NCI-H526 (cell line): ENCODE results near the gene ARHGAP10.
A peak's percentile ranks its signal among the peaks of the same experiment; 100 is the strongest.

Experiments
- DNase-seq, 2 experiments: peaks; one replicate each; lab custom pipeline; 2025; lab: John Stamatoyannopoulos, UW

The ARHGAP10 gene

GRCh38 chr4:147825451-147826287, 93.8 kb downstream of the ARHGAP10 start:
- DNase-seq: no peak

DNA sequence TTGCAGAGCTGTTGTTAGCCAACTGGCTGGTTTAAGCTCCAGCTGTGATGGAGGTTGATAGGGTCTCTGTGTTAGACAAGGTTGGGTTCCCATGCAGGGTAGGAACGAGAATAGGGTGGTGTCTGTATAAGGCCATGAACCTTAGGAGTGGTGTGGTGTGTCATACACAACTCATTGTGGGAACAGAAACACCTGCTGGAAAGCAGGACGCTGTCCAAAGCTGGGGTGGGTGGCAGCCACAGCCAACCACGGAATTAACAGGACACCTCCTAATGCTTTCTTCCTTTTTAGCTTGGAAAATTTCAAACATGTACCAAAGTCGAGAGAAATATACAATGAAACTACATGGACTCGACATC, 94.4 kb downstream of the ARHGAP10 start:
- no peak for DNase-seq

- no peak for DNase-seq
Measured at GRCh38 chr4:147828331-147828905, 96.5 kb downstream of the ARHGAP10 start.

GRCh38 chr4:147829401-147830101, 97.7 kb downstream of the ARHGAP10 start:
- DNase-seq: no peak

DNA sequence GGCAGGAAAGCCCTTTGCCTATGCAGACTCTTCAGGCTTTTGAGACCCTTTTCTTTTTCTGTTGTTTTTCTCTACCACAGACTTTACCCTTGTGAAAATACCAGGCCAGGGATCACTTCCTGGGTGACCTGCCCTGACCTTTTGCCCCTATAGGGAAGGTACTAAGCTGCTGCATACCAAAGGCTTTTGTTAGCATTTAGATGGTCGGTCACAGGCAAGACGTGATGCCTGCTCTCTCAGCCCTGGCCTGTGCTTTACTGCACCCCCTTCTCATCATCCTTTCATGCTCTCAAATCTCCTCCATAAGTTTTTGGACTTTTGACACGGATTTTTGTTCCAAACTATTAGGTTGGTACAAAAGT, 98.2 kb downstream of the ARHGAP10 start:
- DNase-seq: no peak

- DNase-seq: no peak
Measured at GRCh38 chr4:147830987-147831386, 99.1 kb downstream of the ARHGAP10 start.

- DNase-seq: no peak
Measured at GRCh38 chr4:147831551-147832171, 99.8 kb downstream of the ARHGAP10 start.

GRCh38 chr4:147833254-147833653, 101.4 kb downstream of the ARHGAP10 start:
- no peak for DNase-seq

DNA sequence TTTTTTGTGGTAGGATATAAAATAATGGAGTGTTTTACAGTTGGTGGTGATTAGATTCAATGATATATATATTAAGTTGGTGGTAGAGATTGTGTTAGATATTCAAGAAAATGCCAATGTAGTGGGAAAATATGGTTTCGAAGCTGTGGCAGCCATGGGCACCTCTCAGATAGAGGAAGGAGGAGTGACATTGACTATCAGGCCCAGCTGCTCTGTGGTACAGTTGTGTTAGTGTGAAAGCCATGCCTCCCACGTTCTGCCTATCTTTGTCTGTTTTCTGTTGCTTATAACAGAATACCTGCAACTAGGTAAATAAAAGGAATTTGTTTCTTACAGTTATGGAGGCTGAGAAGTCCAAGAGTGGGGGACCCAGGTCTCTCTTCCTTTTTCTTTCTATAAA, 101.9 kb downstream of the ARHGAP10 start:
- no peak for DNase-seq

GRCh38 chr4:147834480-147834879, 102.6 kb downstream of the ARHGAP10 start:
- DNase-seq: no peak

- no peak for DNase-seq
Measured at GRCh38 chr4:147836807-147837206, 104.9 kb downstream of the ARHGAP10 start.

- DNase-seq: peak in 1 of 2 experiments; percentile 2
Measured at GRCh38 chr4:147837435-147837834, 105.5 kb downstream of the ARHGAP10 start.

GRCh38 chr4:147837854-147838253, 106.0 kb downstream of the ARHGAP10 start:
- DNase-seq: no peak

DNA sequence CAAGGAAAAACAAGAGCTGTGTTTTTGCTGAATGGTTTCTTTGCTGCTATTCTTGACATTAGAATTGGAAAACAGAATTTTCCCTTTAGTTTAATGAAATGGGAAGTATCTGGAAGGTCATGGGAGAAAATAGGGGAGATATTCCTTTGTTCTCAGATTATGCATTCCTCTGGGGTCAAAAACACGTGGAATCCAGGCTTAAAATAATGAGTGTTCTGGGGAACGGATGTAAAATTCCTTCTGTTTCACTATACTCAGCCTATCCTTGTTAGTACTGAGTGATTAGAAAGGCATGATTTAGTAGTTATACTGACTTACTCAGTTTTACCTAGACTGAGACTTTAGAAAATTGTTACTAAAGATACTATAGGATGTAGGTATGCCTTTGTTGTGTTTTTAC, 107.3 kb downstream of the ARHGAP10 start:
- no peak for DNase-seq

GRCh38 chr4:147839663-147840062, 107.8 kb downstream of the ARHGAP10 start:
- DNase-seq: no peak

GRCh38 chr4:147840838-147841738, 109.2 kb downstream of the ARHGAP10 start:
- DNase-seq: no peak

- DNase-seq: no peak
Measured at GRCh38 chr4:147842573-147842972, 110.7 kb downstream of the ARHGAP10 start.

DNA sequence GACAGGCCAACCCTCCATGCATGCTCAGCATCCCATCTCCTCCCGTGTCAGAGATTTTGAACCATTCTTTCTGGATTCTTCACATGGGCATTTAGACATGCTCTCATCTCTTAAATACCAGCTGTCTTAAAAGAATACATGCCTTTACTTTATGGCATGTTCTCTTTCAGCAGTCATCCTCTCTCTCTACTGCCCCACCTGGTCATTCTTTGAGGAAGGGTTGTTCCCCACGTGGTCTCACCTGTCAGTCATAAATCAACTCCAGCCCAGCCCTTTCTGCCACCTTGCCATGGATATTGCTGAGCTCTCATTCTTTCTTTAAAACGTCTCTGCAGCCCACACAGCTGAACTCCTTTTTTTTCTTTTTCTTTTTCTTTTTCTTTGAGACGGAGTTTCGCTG, 111.3 kb downstream of the ARHGAP10 start:
- DNase-seq: peak; percentile 18 to 45

GRCh38 chr4:147844781-147845180, 112.9 kb downstream of the ARHGAP10 start:
- DNase-seq: no peak

- DNase-seq: no peak
Measured at GRCh38 chr4:147846318-147847155, 114.6 kb downstream of the ARHGAP10 start.
